Transverse colon (tissue), 4 donors: Measurements from ENCODE around the gene CRACDL.

ENCODE experiments used
- CTCF ChIP-seq, 5 experiments: fragments of 200-600 bp in 3 of 5; fragments of 450-650 bp in 2 of 5; sonication (generic) in 3 of 5; IDR thresholded peaks; 1 replicate in 2 of 5; 2 replicates in 3 of 5; pipeline ENCODE4 v1.5.1; 2016 to 2017; ENCODE audit warnings: antibody characterized with exemption in 5 of 5, inconsistent platforms in 3 of 5, mild to moderate bottlenecking in 2 of 5, moderate library complexity in 1 of 5
- EP300 ChIP-seq: sonication (generic); formaldehyde crosslinking; IDR thresholded peaks from one replicate; pipeline ENCODE4 v1.6.1; 2017; ENCODE audit warnings: antibody characterized with exemption, low read depth
- POLR2A ChIP-seq: fragments of 450-650 bp; IDR thresholded peaks from one replicate; pipeline ENCODE4 v1.6.1; 2016; ENCODE audit warnings: antibody characterized with exemption, mild to moderate bottlenecking, moderate library complexity
- POLR2AphosphoS5 ChIP-seq, 3 donors: sonication (generic); formaldehyde crosslinking; IDR thresholded peaks; one replicate each; pipeline ENCODE4 v1.6.1; 2016; ENCODE audit warnings: antibody characterized with exemption in 3 of 3

- TF ChIP-seq CTCF (IDR thresholded peaks at IDR 0.05), result no peak
- no peak for TF ChIP-seq POLR2A
- TF ChIP-seq POLR2AphosphoS5 (IDR thresholded peaks at IDR 0.05), result no peak
- no peak for TF ChIP-seq EP300
These were observed 52.2 kb downstream of the CRACDL start for GRCh38 chr2:98883780-98884211.
